Type B pancreatic cell (in vitro differentiated cells): Measurements from ENCODE around the gene NAA50. TPM values are rescaled to one million over a fixed set of nuclear protein-coding genes. Genes with fewer than 3 reads are reported as not detected.
A peak's percentile ranks its signal among the peaks of the same experiment; 100 is the strongest.

Experiments
- DNase-seq: peaks from one replicate; pipeline ENCODE4 v3.0.0; 2021; ENCODE audit warnings: mixed read lengths; ENCODE audit not compliant: unreplicated experiment; ENCODE audit errors: extremely low spot score
- H3K27ac Mint-ChIP-seq: 2 replicates; pipeline ENCODE4 v1.8.0; 2021; ENCODE audit warnings: mild to moderate bottlenecking, mixed read lengths
- H3K27me3 Mint-ChIP-seq: 2 replicates; pipeline ENCODE4 v1.8.0; 2021; ENCODE audit warnings: mixed read lengths
- H3K36me3 Mint-ChIP-seq: 2 replicates; pipeline ENCODE4 v1.8.0; 2021; ENCODE audit warnings: mixed read lengths
- H3K4me1 Mint-ChIP-seq: one replicate; pipeline ENCODE4 v1.8.0; 2021; ENCODE audit warnings: mixed read lengths; ENCODE audit not compliant: unreplicated experiment
- H3K4me3 Mint-ChIP-seq: 2 replicates; pipeline ENCODE4 v1.8.0; 2021; ENCODE audit warnings: mild to moderate bottlenecking, mixed read lengths
- H3K9me3 Mint-ChIP-seq: 2 replicates; pipeline ENCODE4 v1.8.0; 2021; ENCODE audit warnings: mixed read lengths
- total RNA-seq: library from RNA; stranded (reverse); gene quantifications from 2 replicates; pipeline ENCODE4 v1.2.1, GENCODE V29; 2021; ENCODE audit warnings: low replicate concordance
- TF ChIP-seq, protein P1 (sequence below): fragments of 200-600 bp; sonication (generic); conservative IDR thresholded peaks from 2 replicates; pipeline ENCODE4 v1.5.0; 2021; ENCODE audit warnings: antibody characterized with exemption, mild to moderate bottlenecking

Gene NAA50
- total RNA-seq, 1 donor from 2014 or later: 138 TPM

DNA sequence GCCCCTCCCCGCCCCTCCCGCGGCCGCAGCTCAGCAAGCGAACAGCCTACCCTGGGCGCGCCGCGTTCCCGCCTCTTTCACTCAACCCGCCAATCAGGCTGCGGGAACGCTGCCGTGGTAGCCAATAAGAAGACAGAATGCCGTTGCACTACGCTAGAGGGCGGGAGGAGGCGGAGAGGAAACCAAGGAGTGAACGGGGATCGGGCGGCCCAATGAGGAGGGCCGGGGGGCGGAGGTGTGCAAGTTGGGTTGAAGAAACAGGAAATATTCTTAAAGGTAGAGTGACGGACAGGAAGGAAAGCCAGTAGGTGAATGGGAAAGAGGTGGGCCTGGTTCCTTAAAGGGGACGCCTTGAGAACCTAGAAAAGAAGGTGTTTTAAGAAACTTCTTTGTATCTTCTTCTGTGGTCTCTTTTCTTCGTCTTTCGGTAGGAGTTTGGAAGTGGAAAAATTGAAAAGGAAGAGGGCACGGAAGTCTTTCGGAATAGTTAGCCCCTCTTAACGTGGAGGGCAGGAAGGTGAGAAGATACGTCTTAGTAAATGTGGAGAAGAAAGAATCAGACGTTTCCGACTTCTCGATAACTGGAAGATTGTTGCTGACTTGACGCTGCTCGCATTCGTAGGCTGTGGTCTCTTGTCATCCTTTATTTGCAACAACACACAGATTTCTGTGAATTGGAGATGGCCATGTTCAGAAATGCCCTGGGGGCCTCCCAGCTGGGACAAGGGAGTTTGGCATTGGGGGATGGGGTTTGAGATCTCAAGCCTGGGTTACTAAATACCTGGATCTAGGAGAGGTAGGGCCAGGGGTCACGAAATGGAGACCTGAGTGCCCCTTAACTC, 49.2 kb downstream of the NAA50 start:
- TF ChIP-seq, protein P1, sequence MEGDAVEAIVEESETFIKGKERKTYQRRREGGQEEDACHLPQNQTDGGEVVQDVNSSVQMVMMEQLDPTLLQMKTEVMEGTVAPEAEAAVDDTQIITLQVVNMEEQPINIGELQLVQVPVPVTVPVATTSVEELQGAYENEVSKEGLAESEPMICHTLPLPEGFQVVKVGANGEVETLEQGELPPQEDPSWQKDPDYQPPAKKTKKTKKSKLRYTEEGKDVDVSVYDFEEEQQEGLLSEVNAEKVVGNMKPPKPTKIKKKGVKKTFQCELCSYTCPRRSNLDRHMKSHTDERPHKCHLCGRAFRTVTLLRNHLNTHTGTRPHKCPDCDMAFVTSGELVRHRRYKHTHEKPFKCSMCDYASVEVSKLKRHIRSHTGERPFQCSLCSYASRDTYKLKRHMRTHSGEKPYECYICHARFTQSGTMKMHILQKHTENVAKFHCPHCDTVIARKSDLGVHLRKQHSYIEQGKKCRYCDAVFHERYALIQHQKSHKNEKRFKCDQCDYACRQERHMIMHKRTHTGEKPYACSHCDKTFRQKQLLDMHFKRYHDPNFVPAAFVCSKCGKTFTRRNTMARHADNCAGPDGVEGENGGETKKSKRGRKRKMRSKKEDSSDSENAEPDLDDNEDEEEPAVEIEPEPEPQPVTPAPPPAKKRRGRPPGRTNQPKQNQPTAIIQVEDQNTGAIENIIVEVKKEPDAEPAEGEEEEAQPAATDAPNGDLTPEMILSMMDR: no peak
- Mint-ChIP-seq H3K9me3 (no peaks in the 10 kb centered on the region), H3K4me3 (no peak overlapping the region), H3K27ac (no peak overlapping the region), H3K27me3 (no peaks in the 10 kb centered on the region), H3K4me1 (peaks cover 13% of the 10 kb centered on the region), H3K36me3 (peaks cover 3% of the 10 kb centered on the region)
- DNase-seq: peak; percentile 99

DNA sequence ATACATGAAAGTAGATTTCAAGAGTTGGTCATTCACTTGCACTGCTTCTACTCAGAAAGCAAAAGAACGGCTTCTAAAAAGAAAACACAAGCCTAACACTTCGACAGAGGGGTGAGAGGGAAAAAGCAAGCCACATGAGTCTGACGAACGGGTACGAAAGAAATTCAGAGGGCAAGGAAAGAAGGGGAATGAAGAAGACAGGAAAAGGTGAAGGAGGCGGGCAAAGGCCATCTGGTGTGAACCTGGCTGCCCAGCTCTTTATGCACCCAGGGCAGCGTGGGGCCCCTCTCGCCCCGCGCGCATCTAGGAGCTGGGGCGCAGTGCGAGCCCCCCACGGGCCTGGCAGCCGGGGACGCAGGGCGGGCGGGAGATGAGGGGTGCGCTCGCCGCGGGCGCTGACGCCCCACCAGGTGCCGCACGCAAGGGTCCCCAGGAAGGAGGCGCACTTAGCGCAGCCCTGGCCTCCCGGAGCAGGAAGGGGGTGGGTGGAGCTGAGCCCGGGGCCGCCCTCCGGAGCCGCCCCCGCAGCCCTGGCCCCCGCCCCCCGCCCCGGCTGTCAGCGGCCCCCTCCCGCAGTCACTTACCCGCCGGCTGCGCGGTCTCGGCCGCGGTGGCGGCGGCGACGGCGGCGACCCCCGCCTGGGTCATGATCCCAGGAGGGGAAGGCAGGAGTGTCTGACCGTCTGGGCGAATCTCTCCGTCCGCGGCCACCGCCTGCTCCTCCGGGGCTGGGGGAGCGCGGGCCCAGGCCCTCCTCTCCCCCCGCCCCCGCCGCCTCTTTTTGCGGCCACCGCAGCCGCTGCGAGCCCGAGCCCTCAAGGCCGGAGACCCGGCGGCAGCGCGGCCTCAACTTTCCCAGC, 50.0 kb downstream of the NAA50 start, which contains the start of gene USF3:
Gene USF3, minus strand, starts transcription at position 857 of the 860 bp plus-strand sequence. CDS start 21,764 bp downstream, outside the sequence.
- H3K4me1 Mint-ChIP-seq: peaks cover 13% of the 10 kb centered on the region
- no peaks in the 10 kb centered on the region for H3K9me3 Mint-ChIP-seq
- H3K27me3 Mint-ChIP-seq: no peaks in the 10 kb centered on the region
- TF ChIP-seq, protein P1: peak; percentile 11
- H3K4me3 Mint-ChIP-seq: peak within 1 kb of the TSS; percentile 99
- H3K27ac Mint-ChIP-seq: peak within 1 kb of the TSS; percentile 89
- peak; percentile 75 for DNase-seq
- peaks cover 3% of the 10 kb centered on the region for H3K36me3 Mint-ChIP-seq

DNA sequence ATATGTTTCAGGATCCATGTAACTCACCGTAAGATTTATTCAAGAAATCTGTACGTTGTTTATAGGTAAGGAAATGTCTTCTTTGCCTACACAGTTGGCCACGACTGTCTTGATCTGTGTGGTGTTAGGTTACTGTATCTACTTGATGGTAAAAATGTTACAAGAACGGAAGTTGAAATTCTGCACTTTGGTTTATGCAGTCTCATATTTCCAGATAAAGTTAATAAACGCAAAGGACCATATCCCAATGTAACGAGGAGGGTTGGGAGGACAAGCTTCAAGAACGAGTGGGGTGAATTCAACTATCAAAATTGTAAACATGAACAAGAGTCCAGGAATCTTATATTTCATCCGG, 50.6 kb downstream of the NAA50 start:
- TF ChIP-seq, protein P1: no peak
- Mint-ChIP-seq H3K9me3 (no peaks in the 10 kb centered on the region), H3K4me1 (peaks cover 13% of the 10 kb centered on the region), H3K27me3 (no peaks in the 10 kb centered on the region), H3K27ac (peak overlapping the region; percentile 89), H3K36me3 (peaks cover 3% of the 10 kb centered on the region), H3K4me3 (peak overlapping the region; percentile 99)
- no peak for DNase-seq

DNA sequence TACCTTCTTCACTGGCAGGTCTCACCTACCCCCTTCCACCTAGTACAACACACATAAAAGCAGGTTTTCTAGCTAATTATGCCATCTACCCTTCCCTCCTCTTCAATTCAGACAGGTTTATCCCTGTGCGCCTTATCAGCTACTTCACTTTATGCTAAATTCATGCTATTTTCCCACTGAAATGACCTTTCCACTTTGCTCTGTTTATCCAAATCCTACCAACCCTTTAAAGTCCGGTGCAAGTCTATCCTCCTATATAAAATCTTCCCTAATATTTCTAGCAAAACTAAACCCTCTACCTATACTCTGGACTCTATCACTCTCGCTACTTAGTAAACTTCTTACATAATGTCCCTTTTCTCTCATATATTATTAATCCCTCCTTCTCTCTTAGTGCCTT, 55.6 kb downstream of the NAA50 start:
- TF ChIP-seq, protein P1: no peak
- H3K27ac Mint-ChIP-seq: no peak overlapping the region
- H3K27me3 Mint-ChIP-seq: no peaks in the 10 kb centered on the region
- H3K9me3 Mint-ChIP-seq: peaks cover 6% of the 10 kb centered on the region
- no peak overlapping the region for H3K4me3 Mint-ChIP-seq
- DNase-seq: no peak
- peaks cover 14% of the 10 kb centered on the region for H3K36me3 Mint-ChIP-seq
- peaks cover 12% of the 10 kb centered on the region for H3K4me1 Mint-ChIP-seq

DNA sequence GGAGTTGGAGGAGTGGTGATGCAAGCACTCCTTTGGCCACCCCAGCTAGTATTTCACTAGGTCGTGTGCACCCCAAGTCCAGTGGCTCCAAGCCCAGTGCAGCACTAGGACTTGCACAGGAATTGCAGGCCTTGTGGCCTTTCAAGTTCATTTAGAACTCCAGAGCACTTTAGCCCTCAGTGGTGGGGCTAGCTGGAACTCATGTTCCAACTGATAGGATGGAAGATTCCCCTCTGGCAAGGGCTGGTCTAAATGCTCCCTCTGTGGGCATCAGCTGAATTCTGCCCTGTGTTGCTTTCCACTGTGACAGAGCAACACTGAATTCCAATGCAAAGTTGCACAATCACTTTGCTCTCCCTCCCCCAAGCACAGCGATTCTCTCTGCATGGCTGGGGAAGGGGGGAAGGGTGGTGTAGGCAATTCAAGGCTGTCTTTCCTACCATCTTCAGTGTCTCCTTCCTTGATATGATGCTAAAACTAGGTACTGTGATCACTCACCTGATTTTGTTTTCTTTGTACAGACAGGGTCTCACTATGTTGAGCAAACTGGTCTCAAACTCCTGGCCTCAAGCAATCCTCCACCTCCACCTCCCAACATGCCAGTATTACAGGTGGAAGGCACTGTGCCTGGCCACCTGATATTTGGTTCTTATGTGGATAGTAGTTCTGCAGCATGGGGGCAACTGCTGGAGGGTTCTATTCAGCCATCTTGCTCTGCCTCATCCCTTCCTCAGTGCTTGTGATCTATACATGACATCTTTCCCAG, 59.9 kb downstream of the NAA50 start:
- no peak overlapping the region for H3K27ac Mint-ChIP-seq
- TF ChIP-seq, protein P1: no peak
- H3K36me3 Mint-ChIP-seq: peaks cover 30% of the 10 kb centered on the region
- peaks cover 10% of the 10 kb centered on the region for H3K9me3 Mint-ChIP-seq
- H3K27me3 Mint-ChIP-seq: no peaks in the 10 kb centered on the region
- no peak for DNase-seq
- H3K4me1 Mint-ChIP-seq: no peaks in the 10 kb centered on the region
- H3K4me3 Mint-ChIP-seq: no peak overlapping the region
